HG03342 (cell line): ENCODE results near the gene PRB2.
"Not testable (repeated sequence)": the region's sequence is repeated elsewhere in the genome, so short reads cannot be mapped to it uniquely, and the experiment has no call there.

Experiments used
- ATAC-seq: cut with Tn5 transposase; IDR thresholded peaks from one replicate; pipeline ENCODE4 v1.9.1; 2021; ENCODE audit warnings: mild to moderate bottlenecking, moderate library complexity; ENCODE audit not compliant: unreplicated experiment

Gene PRB2

DNA sequence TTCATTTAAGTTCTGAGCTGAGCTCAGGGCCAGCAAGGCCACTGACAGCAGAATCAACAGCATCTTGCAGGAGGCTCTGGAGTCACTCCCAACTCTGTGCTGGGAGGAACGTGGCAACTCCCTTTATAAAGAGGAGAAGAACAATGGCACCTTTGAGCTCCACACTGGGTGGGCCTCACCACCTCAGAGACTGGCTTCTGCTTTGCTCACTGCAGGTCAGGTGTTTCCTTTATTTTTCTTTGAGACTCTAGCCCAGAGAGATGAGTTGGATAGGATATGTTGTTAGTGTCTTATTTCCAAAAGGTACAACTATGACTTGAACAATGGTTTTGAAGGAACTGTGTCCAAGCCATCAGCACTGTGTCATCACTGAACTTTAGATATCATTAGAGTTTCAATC is at the start of gene PRB2:
Gene PRB2 (minus strand): TSS at position 101 of the 400 bp plus-strand sequence. CDS start 38 bp downstream, at position 63.
- ATAC-seq: not testable (repeated sequence)

DNA sequence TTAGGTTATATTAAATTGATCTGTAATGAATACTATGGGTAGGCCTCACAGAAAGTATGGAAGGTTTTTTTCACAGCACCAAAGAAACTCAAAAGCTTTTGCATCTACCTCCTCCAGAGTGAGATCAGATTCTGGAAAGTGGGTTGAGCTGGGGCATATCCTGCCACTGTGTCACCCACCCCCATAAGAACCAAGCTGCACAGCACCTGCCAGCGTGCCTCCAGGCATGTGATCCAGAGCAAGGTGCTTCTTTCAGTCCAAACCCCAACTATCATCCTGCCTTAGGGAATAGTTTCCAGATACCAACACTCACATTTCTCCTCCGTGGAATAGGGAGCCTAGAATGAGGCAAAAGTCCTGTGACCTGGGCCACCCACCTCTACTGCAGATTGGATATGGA is 42.6 kb upstream of the PRB2 start:
- no peak for ATAC-seq

DNA sequence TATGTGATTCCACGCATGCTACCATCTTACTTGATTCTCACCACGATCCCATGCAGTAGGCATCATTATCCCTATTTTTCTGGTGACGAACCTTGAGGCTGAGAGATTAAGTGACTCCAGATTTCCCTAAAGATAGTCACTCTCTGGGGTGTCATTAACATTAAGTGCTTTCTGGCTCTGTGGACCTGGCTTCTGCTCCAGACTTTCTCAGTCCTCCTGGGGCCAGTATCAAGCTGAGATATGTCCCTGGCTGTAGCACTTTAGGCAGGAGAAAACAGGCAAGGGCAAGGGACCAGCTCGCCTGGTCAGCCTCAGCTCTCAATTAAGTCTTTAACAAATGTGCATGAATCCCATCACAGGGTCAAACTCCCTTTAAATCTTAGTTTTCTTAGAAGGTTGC is 38.3 kb upstream of the PRB2 start:
- no peak for ATAC-seq

DNA sequence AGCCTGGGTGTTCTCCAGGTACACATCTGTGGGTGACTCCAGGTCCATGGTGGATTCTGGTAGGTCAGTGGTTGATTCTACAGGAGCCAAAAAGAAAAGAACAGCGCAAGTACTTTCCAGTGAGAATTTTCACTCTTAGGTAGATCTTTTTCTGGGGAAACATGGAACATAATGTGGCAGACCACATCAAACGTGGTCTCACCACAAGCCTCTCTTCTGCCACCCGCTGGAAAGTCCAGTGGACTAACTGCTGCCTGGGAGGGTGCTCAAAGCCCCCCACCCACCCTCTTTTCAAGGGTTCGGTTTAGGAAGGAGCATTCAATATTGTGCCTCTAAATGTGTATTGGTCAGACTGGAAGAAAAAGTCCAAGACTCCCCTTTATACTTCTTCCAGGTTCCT is 36.1 kb upstream of the PRB2 start:
- no peak for ATAC-seq

DNA sequence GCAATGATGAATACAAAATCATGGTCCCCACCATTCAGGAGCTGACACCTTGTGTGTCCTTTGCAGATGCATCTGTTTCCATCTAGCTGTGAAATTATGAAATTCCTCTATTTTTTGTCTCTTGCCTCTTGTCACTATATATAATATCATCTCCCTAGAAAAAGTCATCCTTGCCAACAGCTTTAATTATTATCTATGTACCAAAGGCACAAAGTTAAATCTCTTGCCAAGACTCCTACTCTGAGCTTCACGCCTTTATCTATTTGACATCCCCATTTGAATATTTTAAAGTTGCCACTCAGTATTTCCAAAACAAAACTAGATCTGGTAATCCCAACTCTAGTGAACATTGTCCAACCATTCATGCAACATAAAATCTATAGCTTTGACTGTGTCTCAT is 32.0 kb upstream of the PRB2 start:
- ATAC-seq: no peak

- no peak for ATAC-seq
Observed at GRCh38 chr12:11412731-11413130, 17.4 kb upstream of the PRB2 start.

DNA sequence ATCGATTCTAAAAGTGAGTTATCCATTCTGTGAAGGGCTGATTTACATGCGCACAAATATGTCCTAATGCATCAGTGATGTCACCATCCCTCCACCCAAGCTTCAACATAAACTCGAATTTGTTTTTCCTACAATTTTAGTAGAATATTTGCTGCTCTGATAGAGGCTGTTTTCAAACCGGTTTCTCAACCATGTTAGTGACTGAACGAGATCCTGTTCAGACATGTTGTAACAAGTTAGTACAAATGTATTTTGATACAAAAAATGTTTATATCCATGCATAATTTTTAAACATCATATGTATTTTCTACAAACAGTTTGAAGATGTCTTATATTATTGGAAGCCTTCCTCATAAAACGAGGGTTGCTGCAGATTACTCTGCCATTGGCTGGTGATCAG is 12.7 kb upstream of the PRB2 start:
- no peak for ATAC-seq

DNA sequence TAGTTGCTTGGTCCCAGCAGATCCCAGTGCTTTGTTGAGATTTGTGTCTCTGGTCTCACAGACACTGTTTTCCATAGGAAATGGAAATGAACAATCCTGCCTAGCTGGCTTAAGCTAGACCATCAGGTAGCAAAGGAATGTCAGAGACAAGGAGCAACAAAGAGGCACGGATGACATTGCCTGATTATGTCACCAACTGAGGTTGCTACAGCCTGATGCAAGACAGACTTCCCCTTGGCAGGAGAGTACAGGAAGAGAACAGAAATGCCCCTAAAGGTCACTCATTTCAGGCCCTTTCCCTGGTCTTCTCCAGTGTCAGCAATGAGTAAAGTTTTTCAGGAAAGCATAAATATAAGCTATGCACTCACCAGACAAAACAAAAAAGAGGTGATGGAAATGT is 2.0 kb upstream of the PRB2 start:
- no peak for ATAC-seq

- not testable (repeated sequence) for ATAC-seq
Observed at GRCh38 chr12:11391456-11391855, 3.9 kb downstream of the PRB2 start.

- not testable (repeated sequence) for ATAC-seq
Observed at GRCh38 chr12:11377420-11377819, 17.9 kb downstream of the PRB2 start.

GRCh38 chr12:11361151-11361550 is 34.2 kb downstream of the PRB2 start:
- no peak for ATAC-seq

- not testable (repeated sequence) for ATAC-seq
Observed at GRCh38 chr12:11360205-11360883, 35.0 kb downstream of the PRB2 start.

DNA sequence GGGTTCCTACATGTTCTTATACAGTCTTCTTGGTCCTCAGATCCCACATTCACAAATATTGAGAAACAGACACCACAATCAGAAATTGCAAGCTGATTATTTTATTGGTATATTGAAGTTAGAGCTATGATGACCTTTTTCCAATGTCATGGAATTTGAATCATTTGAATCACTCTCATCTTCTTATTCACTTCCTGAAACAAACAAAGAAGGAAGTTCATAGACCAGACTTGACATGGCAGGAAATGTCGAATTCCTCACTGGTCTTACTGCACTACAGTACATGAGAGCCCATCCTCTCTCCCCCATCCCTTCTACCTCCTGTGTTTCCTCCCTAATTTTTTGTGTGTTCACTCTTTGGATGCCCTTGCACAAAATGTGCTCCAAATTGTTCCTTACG is 43.6 kb downstream of the PRB2 start:
- ATAC-seq: not testable (repeated sequence)

GRCh38 chr12:11348439-11348838 is 46.9 kb downstream of the PRB2 start:
- ATAC-seq: no peak

- ATAC-seq: no peak
Observed at GRCh38 chr12:11347810-11348209, 47.6 kb downstream of the PRB2 start.

DNA sequence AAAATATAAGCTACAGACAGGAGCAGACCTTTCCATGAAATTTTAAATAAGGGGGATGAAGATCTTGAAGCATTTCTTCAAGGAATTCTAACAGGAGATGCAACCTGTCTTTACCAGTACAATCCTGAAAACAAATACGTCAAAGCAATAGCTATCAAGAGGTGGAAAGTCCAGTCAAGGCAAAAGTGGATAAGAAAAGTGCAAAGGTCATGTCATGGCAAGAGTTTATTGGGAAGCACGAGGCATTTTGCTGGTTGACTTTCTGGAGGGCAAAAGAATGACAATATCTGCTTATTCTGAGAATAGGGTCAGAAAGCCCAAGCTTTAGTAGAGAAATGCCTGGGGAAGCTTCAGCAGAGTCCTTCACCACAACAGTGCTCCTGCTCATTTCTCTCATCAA is 50.9 kb downstream of the PRB2 start:
- ATAC-seq: no peak
